ENCODE data around the gene SMG9. TPM values are rescaled to one million over a fixed set of nuclear protein-coding genes. Genes with fewer than 3 reads are reported as not detected.

SMG9 gene
- total RNA-seq, 4 donors from 2014 or later = 8.9 to 25.9 (median 17.9) TPM

- no peaks in the 10 kb centered on the region for H3K9me3 ChIP-seq
- ATAC-seq = no peak
- 33% methylated on average over 5 of the region's 5 CpGs; no CpG with 5 or more reads in 1 of the 2 donors for WGBS, 2 donors (ENCODE audit: low coverage in 1 of 2)
These were observed 19.0 kb upstream of the SMG9 start for GRCh38 chr19:43773725-43774102.

GRCh38 chr19:43769256-43769655 lies 14.5 kb upstream of the SMG9 start:
- Histone ChIP-seq H3K9me3 (no peaks in the 10 kb centered on the region), H3K4me1 (peaks cover 0 to 13% (median 8%) of the 10 kb centered on the region in 3 donors), H3K36me3 (no peaks in the 10 kb centered on the region), H3K27ac (no peak overlapping the region), H3K4me3 (no peak overlapping the region), H3K27me3 (peaks cover 19% of the 10 kb centered on the region)
- no peak for ATAC-seq
- 80 to 100% methylated on average over 1 of the region's 14 CpGs for WGBS, 2 donors (ENCODE audit: low coverage in 1 of 2)
- TF ChIP-seq POLR2A (IDR thresholded peaks at IDR 0.05) (no peak), CTCF (IDR thresholded peaks at IDR 0.05) (no peak), EP300 (IDR thresholded peaks at IDR 0.05) (no peak), POLR2AphosphoS5 (IDR thresholded peaks at IDR 0.05) (no peak)

More at GRCh38 chr19:43773725-43774102, 19.0 kb upstream of the SMG9 start:
- Histone ChIP-seq H3K36me3 (no peaks in the 10 kb centered on the region), H3K27me3 (peaks cover 36% of the 10 kb centered on the region), H3K4me1 (peaks cover 0 to 30% (median 18%) of the 10 kb centered on the region in 3 donors), H3K27ac (peak overlapping the region in 1 of 4 donors; percentile 40), H3K4me3 (no peak overlapping the region)
- TF ChIP-seq CTCF (IDR thresholded peaks at IDR 0.05) = no peak

GRCh38 chr19:43768273-43769050 lies 13.7 kb upstream of the SMG9 start:
- WGBS, 2 donors (ENCODE audit: low coverage in 1 of 2) = 66 to 73% methylated on average over 7 to 10 of the region's 15 CpGs
- no peak for ATAC-seq
- H3K27ac ChIP-seq = no peak overlapping the region

GRCh38 chr19:43767818-43768217 lies 13.1 kb upstream of the SMG9 start:
- H3K27me3 ChIP-seq = peaks cover 10% of the 10 kb centered on the region
- H3K27ac ChIP-seq = no peak overlapping the region
- TF ChIP-seq CTCF (IDR thresholded peaks at IDR 0.05) (no peak), POLR2AphosphoS5 (IDR thresholded peaks at IDR 0.05) (no peak), POLR2A (IDR thresholded peaks at IDR 0.05) (no peak), EP300 (IDR thresholded peaks at IDR 0.05) (no peak)
- H3K4me3 ChIP-seq = no peak overlapping the region
- no peak for ATAC-seq
- no peaks in the 10 kb centered on the region for H3K9me3 ChIP-seq
- WGBS, 2 donors (ENCODE audit: low coverage in 1 of 2) = 33 to 71% methylated on average over 1 of the region's 1 CpG
- peaks cover 0 to 6% (median 4%) of the 10 kb centered on the region in 3 donors for H3K4me1 ChIP-seq
- H3K36me3 ChIP-seq = no peaks in the 10 kb centered on the region

More at GRCh38 chr19:43768273-43769050, 13.7 kb upstream of the SMG9 start:
- no peak for TF ChIP-seq POLR2AphosphoS5 (IDR thresholded peaks at IDR 0.05)
- no peak for TF ChIP-seq EP300 (IDR thresholded peaks at IDR 0.05)
- TF ChIP-seq POLR2A (IDR thresholded peaks at IDR 0.05) = no peak
- TF ChIP-seq CTCF (IDR thresholded peaks at IDR 0.05) = no peak
- H3K9me3 ChIP-seq = no peaks in the 10 kb centered on the region
- H3K4me1 ChIP-seq = peaks cover 0 to 6% (median 4%) of the 10 kb centered on the region in 3 donors
- no peaks in the 10 kb centered on the region for H3K36me3 ChIP-seq
- no peak overlapping the region for H3K4me3 ChIP-seq
- peaks cover 11% of the 10 kb centered on the region for H3K27me3 ChIP-seq

GRCh38 chr19:43767316-43767715 lies 12.6 kb upstream of the SMG9 start:
- H3K27ac ChIP-seq = no peak overlapping the region
- H3K4me1 ChIP-seq = peaks cover 0 to 6% (median 4%) of the 10 kb centered on the region in 3 donors
- no peaks in the 10 kb centered on the region for H3K36me3 ChIP-seq
- peaks cover 10% of the 10 kb centered on the region for H3K27me3 ChIP-seq
- WGBS, 2 donors (ENCODE audit: low coverage in 1 of 2) = 79 to 88% methylated on average over 2 to 3 of the region's 7 CpGs
- TF ChIP-seq POLR2AphosphoS5 (IDR thresholded peaks at IDR 0.05) = no peak
- no peak for TF ChIP-seq EP300 (IDR thresholded peaks at IDR 0.05)
- TF ChIP-seq POLR2A (IDR thresholded peaks at IDR 0.05) = no peak
- TF ChIP-seq CTCF (IDR thresholded peaks at IDR 0.05) = no peak
- no peak for ATAC-seq
- no peak overlapping the region for H3K4me3 ChIP-seq
- no peaks in the 10 kb centered on the region for H3K9me3 ChIP-seq
